Cortex of kidney (tissue), 1 donor: ENCODE results near the gene VSTM2L.

Experiments used
- DNase-seq: peaks from one replicate; lab custom pipeline; 2025; lab: John Stamatoyannopoulos, UW

The VSTM2L gene

DNA sequence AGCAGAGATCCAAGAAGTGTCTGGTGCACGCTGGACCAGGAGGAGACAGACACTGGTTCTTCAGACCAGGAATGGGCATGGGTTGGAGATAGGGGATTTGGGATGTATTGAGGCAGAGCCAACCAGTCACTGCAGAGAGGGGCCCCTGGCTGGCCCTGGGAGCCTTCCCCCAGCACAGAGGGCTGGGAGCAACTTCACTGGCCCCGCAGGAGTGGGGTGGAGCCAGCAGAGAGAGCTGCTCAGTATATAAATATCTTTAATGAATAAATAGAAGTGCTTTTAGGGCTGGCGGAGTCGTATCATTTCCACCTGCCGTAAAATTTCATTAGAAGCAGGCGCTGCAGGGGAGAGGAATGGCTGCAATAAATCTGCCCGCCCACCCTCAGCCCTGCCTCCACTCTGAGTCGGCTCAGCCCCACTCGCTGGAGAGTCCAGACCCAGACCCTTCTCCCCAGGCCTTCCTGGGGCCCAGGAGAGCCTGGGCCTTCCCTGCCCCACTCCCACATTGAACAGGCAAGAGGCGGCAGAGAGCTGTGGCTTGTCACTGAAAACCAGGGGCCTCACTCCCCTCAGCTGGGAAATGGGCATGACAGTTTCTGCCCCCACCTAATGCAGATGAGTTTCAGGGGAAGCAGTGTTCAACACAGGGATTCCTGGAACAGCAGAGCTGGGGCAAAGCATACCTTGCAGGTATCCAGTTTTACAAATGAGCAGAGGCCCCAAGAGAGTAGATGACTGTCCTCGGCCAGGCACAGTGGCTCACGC, 23.9 kb upstream of the VSTM2L start:
- no peak for DNase-seq

- no peak for DNase-seq
Measured at GRCh38 chr20:37879843-37880242, 23.1 kb upstream of the VSTM2L start.

DNA sequence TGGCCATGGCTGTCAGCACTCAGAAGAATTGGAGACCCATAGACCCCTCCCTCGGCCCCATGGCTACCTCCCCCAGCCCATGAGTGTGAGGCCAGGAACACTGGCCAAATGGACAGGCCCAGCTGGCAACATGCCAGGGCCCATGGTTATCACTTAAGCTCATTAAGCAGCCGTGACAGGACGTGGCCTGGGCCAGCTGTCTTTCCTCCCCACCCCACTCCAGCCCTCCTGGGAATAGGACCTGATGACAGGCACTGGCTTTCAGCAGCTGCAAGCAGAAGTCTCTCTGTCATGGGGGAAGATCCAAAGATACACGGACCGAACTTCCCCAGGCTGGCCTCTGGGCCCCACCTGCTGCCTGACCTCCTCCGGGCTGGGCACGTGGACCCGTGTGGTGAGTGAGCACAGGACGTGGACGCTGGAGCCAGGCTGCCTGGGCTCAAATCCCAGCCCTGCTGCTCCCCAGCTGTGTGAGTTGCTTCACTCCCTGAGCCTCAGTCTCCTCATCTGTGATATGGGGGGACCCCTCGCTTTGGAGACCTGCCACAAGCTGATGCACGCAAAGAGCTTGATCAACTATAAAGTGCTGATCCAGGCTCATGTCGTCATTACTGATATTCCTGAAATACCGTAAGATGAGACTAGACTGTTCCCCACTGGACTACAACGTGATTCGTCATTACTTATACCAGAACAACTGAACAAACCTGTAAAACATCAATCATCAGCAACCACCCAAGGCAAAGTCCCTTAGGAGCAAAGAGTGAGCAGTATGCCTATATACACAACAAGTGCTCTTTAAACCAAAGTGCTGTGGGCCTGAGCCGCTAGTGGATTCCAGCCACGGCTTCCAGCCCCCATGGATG, 22.0 kb upstream of the VSTM2L start:
- no peak for DNase-seq

GRCh38 chr20:37881601-37882343, 21.2 kb upstream of the VSTM2L start:
- no peak for DNase-seq

GRCh38 chr20:37882961-37883712, 19.8 kb upstream of the VSTM2L start:
- DNase-seq = no peak

- no peak for DNase-seq
Measured at GRCh38 chr20:37885042-37885441, 17.9 kb upstream of the VSTM2L start.

DNA sequence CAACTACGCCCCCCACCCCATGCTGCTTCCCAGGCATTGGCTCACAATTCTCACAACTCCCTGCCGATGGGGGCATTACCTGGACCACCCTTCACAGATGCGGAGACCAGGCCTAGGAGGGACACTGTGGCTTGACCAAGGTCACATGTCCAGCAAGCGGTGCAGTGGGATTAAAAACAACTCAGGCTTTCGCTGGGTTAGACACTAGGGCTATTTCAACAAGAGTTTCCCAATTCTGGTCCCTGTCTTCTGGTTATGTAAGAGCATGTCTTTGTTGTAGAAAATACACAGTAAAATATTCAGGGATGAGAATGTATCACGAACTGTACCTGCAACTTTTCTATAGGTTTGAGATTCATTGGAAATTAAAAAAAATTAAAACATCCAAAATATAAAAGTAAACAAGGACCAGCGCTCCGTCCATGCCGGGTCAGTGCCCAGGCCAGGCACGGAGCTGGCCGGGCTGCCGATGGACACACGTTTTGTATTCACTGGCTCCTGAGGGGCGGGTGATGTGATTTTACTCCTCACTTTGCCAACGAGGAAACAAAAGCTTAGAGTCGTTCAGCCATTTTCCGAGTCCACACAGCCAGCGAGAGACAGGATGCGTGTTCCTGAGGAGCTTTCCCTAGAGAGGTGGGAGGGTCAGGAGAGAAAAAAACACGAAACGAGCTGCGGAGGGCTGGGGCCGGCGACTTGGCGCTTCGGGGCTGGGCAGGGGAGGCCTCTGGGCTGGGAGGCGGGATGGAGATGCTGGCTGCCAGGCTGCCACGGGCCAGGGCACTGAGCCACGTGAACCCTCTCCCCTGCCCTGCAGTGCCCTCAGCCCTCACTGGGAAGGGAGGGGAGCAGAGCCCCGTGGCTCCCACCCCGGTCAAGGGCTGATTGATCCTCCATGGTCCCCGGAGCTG, 17.1 kb upstream of the VSTM2L start:
- DNase-seq = no peak

GRCh38 chr20:37886851-37887297, 16.1 kb upstream of the VSTM2L start:
- no peak for DNase-seq

- no peak for DNase-seq
Measured at GRCh38 chr20:37888641-37889040, 14.3 kb upstream of the VSTM2L start.

- no peak for DNase-seq
Measured at GRCh38 chr20:37890108-37890507, 12.8 kb upstream of the VSTM2L start.

DNA sequence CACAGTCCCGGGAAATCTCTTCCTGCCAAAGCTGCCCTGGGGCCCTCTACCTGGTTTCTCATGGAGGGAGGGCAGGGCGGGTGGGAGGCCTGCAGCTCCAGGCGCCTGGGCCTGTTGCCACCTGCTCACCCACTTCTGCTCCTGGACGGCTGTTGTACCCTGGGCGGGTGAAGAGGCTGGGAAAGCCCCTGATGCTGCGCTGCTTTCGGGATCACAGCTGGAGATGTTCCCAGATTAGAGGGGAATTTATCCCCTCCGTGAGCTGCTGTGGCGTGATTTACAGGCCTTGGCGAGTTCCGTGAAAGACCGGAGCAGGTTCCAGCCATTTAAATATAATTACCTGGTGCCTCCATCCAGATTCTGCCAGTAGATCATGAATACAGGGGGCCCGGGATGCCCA, 12.3 kb upstream of the VSTM2L start:
- DNase-seq = no peak

DNA sequence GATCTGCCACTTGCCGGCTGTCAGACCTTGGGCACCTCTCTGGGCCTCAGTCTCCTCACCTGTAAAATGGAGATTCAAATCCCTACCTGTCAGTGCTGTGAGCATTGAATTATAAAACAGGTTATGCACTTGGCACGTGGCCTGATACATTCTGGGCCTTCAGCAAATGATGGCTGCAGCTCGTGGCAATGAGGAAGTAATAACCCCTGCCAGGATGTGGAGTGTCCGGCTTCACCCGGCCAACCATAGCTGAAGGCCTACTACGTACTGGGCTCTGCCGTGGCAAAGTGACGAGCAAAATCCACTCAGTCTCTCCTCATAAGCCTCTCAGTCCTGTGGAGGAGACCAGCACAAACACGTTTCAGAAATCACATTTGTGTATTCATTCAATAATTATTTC, 10.9 kb upstream of the VSTM2L start:
- no peak for DNase-seq

GRCh38 chr20:37893566-37894241, 9.2 kb upstream of the VSTM2L start:
- DNase-seq = no peak

GRCh38 chr20:37894454-37894853, 8.5 kb upstream of the VSTM2L start:
- DNase-seq = no peak

DNA sequence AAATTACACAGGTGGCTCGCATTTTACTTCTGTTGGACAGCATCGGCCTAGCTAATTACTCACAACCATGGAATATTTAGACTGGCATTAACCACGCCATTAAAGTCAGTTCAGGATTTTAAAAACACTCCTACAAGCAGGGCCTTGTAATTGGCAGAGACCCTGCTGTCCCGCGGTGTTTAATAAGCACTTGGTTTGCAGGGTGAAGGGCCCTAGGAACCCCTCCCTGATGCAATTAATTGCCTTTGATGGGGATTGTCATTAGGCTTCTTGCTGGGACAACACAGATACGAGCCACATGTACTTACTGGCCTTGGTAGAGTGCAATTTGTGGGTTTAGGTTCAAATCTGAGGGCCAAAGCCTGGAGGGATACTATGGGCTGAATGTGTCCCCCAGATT, 7.8 kb upstream of the VSTM2L start:
- no peak for DNase-seq

DNA sequence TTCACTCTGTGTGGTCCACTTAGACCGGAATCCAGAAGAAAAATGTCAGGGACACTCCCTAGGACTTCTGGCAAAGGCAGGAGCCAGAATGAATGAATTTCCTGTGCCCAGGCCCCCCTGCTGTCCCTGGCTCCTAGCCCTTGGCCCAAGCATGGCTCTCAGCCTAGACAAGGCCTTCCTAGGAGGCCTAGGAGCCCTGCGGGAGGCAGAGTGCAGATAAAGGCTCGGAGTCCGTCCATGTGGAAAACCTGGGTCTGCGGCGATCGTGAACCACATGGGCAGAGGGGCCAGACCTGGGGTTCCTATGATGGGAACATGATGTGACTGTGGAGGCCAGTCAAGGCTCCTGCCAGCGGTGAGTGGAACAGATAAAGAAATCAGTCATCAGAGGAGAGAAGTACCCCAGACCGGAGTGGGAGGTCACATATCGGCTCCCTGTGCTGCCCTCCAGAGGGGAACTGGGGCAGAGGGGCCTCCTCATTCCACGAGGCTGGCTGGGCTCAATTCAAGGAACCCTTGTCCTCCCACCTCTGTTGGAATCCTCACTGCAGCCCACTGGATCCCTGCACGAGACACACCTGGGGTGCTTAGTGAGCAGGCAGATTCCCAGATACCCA, 5.9 kb upstream of the VSTM2L start:
- no peak for DNase-seq

- no peak for DNase-seq
Measured at GRCh38 chr20:37898233-37899104, 4.5 kb upstream of the VSTM2L start.
